ENCODE data around the gene MRPL30. TPM values are rescaled to one million over a fixed set of nuclear protein-coding genes. Genes with fewer than 3 reads are reported as not detected.

MRPL30 gene
- polyA plus RNA-seq, 12 donors, result 36.0 to 51.4 (median 44.5) TPM; not detected in 1

Other genes starting within 250 kb of the MRPL30 start
- gene CRACDL, start 245.0 kb upstream of the MRPL30 start, polyA plus RNA-seq (ENCODE audit: insufficient read length in 12 of 12), result 1 to 10 TPM in 10 of 12 donors, under 1 TPM in 1, not detected in 1; 0.92 to 9.8 (median 1.8) TPM
- gene C2orf15, start 39.5 kb upstream of the MRPL30 start, polyA plus RNA-seq (ENCODE audit: insufficient read length in 12 of 12), result 1 to 10 TPM in 2 of 12 donors, under 1 TPM in 7, not detected in 3; 0.27 to 1.8 (median 0.48) TPM
- gene TSGA10, start 26.2 kb upstream of the MRPL30 start, polyA plus RNA-seq (ENCODE audit: insufficient read length in 12 of 12), result 1 to 10 TPM in 10 of 12 donors, not detected in 2; 1.3 to 6.6 (median 2.9) TPM
- 10 to 100 TPM in 4 of 12 donors, 1 to 10 TPM in 7, not detected in 1; 7.1 to 33.3 (median 9.3) TPM for gene LIPT1, start 26.2 kb upstream of the MRPL30 start, polyA plus RNA-seq (ENCODE audit: insufficient read length in 12 of 12)
- gene MITD1, start 126 bp upstream of the MRPL30 start, polyA plus RNA-seq (ENCODE audit: insufficient read length in 12 of 12), result 10 to 100 TPM in 11 of 12 donors, not detected in 1; 17.1 to 46.5 (median 24.7) TPM
- gene LYG2, start 74.5 kb downstream of the MRPL30 start, polyA plus RNA-seq (ENCODE audit: insufficient read length in 12 of 12), result under 1 TPM in 5 of 12 donors, not detected in 7; 0.53 to 0.62 (median 0.59) TPM
- 1 to 10 TPM in 10 of 12 donors, not detected in 2; 1.4 to 4.5 (median 2.5) TPM for gene LYG1, start 120.0 kb downstream of the MRPL30 start, polyA plus RNA-seq (ENCODE audit: insufficient read length in 12 of 12)
- gene TXNDC9, start 155.1 kb downstream of the MRPL30 start, polyA plus RNA-seq (ENCODE audit: insufficient read length in 12 of 12), result 10 to 100 TPM in 11 of 12 donors, not detected in 1; 20.5 to 34.7 (median 25.9) TPM
- gene EIF5B, start 156.2 kb downstream of the MRPL30 start, polyA plus RNA-seq (ENCODE audit: insufficient read length in 12 of 12), result 100 to 1,000 TPM in 1 of 12 donors, 10 to 100 TPM in 11; 51.4 to 149 (median 59.1) TPM

Data from muscle of arm (tissue), 12 donors.